Esophagus squamous epithelium (tissue), 4 donors: ENCODE measurements around the gene UTP25.

Experiments used
- CTCF ChIP-seq, 6 experiments: fragments of 450-650 bp in 4 of 6; fragments of 200-600 bp in 2 of 6; sonication (generic) in 2 of 6; IDR thresholded peaks; one replicate each; pipeline ENCODE4 v1.5.1; 2016 to 2019; ENCODE audit warnings: antibody characterized with exemption in 6 of 6, mild to moderate bottlenecking in 4 of 6, moderate library complexity in 4 of 6
- POLR2A ChIP-seq, 4 donors: fragments of 450-650 bp; IDR thresholded peaks; one replicate each; pipeline ENCODE4 v1.6.1; 2017; ENCODE audit warnings: antibody characterized with exemption in 4 of 4, mild to moderate bottlenecking in 4 of 4, moderate library complexity in 3 of 4

DNA sequence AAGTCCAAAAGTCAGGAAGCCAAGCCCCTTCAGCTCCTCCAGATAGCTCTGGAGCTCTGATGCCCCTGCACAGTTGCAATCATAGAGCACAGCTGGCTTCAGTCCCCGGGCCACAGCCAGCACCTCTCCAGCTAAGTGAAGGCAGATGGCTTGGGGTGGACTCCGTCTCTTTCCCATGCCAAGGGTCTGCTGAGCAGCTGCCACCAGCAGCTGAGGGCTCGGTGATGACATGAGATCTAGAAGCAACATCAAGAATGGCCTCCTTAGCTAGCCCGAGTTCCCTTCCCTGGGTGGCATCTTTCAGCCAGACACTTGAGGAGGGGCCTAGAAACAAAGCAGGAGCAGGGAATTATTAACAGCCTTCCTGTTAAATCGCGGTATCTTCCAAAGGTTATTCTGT, 44.4 kb upstream of the UTP25 start:
- TF ChIP-seq POLR2A (IDR thresholded peaks at IDR 0.05) (no peak), CTCF (IDR thresholded peaks at IDR 0.05) (no peak)
